SU-DHL-6 (cell line): ENCODE data around the gene RBP7.
"Not testable (repeated sequence)": the region's sequence is repeated elsewhere in the genome, so short reads cannot be mapped to it uniquely, and the experiment has no call there.

ENCODE experiments used
- H2AFZ ChIP-seq: fragments of 200-600 bp; sonication (generic); 2 replicates; pipeline ENCODE4 v1.6.1; 2014; ENCODE audit warnings: low read depth, mild to moderate bottlenecking, moderate library complexity, mixed read lengths, antibody characterized with exemption, low read length; ENCODE audit not compliant: severe bottlenecking
- H3F3A ChIP-seq: fragments of 200-600 bp; shearing (Covaris generic); 2 replicates; pipeline ENCODE4 v1.6.0; 2016; ENCODE audit warnings: antibody characterized with exemption, mild to moderate bottlenecking; ENCODE audit not compliant: insufficient read depth
- H3K27ac ChIP-seq: fragments of 200-600 bp; sonication (generic); 2 replicates; pipeline ENCODE4 v1.5.1; 2016; ENCODE audit warnings: low read depth, mild to moderate bottlenecking, low read length, moderate library complexity, mixed read lengths
- H3K27me3 ChIP-seq: fragments of 200-600 bp; sonication (generic), shearing (Covaris generic); 2 replicates; pipeline ENCODE4 v1.6.0; 2014; ENCODE audit warnings: mild to moderate bottlenecking, low read length
- H3K36me3 ChIP-seq: fragments of 200-600 bp; sonication (generic); 2 replicates; pipeline ENCODE4 v1.6.1; 2014; ENCODE audit warnings: mild to moderate bottlenecking, low read length, mixed read lengths
- H3K4me2 ChIP-seq: fragments of 300-600, 200-600 bp; shearing (Covaris generic), sonication (generic); 2 replicates; pipeline ENCODE4 v1.6.0; 2014; ENCODE audit warnings: low read length, low read depth, mild to moderate bottlenecking; ENCODE audit not compliant: poor library complexity, severe bottlenecking
- H3K4me3 ChIP-seq: fragments of 200-600 bp; sonication (generic); 2 replicates; pipeline ENCODE4 v1.5.1; 2014; ENCODE audit warnings: antibody characterized with exemption, low read length, mild to moderate bottlenecking, mixed read lengths; ENCODE audit not compliant: insufficient read depth, poor library complexity, severe bottlenecking
- H3K79me2 ChIP-seq: fragments of 200-600 bp; sonication (generic); 2 replicates; pipeline ENCODE4 v1.6.1; 2014; ENCODE audit warnings: mild to moderate bottlenecking, low read length, moderate library complexity; ENCODE audit not compliant: insufficient read depth
- H3K9ac ChIP-seq: fragments of 200-600 bp; sonication (generic); 2 replicates; pipeline ENCODE4 v1.7.0; 2014; ENCODE audit warnings: mild to moderate bottlenecking, low read length
- H3K9me2 ChIP-seq: fragments of 200-600 bp; sonication (generic); replicated peaks from 2 replicates; pipeline ENCODE4 v1.6.1; 2014; ENCODE audit warnings: low read length; ENCODE audit not compliant: insufficient read depth
- H3K9me3 ChIP-seq: fragments of 200-600 bp; sonication (generic); 2 replicates; pipeline ENCODE4 v1.6.1; 2014; ENCODE audit warnings: low read length, mixed read lengths; ENCODE audit not compliant: insufficient read depth
- H4K20me1 ChIP-seq: fragments of 200-600 bp; sonication (generic); 2 replicates; pipeline ENCODE4 v1.6.1; 2014; ENCODE audit warnings: low read depth, mild to moderate bottlenecking, antibody characterized with exemption, low read length, moderate library complexity, mixed read lengths
- CTCF ChIP-seq: fragments of 200-600 bp; sonication (generic); IDR thresholded peaks from one replicate; pipeline ENCODE4 v1.5.1; 2017; ENCODE audit warnings: antibody characterized with exemption, mild to moderate bottlenecking, low read length, moderate library complexity; ENCODE audit not compliant: insufficient read depth, poor library complexity, severe bottlenecking
- EZH2phosphoT487 ChIP-seq: fragments of 200-600 bp; sonication (generic), shearing (Covaris generic); conservative IDR thresholded peaks from 2 replicates; pipeline ENCODE4 v1.6.1; 2018; ENCODE audit warnings: mild to moderate bottlenecking, antibody characterized with exemption, low read length, moderate library complexity, mixed read lengths

Gene RBP7

GRCh38 chr1:10022656-10023055 lies 25.6 kb downstream of the RBP7 start:
- H3F3A ChIP-seq: no peaks in the 10 kb centered on the region
- no peak overlapping the region for H3K9ac ChIP-seq
- H3K4me2 ChIP-seq: no peak overlapping the region
- no peaks in the 10 kb centered on the region for H3K79me2 ChIP-seq
- H3K9me2 ChIP-seq: no peaks in the 10 kb centered on the region
- no peaks in the 10 kb centered on the region for H3K9me3 ChIP-seq
- TF ChIP-seq EZH2phosphoT487 (no peak), CTCF (no peak)
- H4K20me1 ChIP-seq: no peaks in the 10 kb centered on the region
- H2AFZ ChIP-seq: no peak overlapping the region
- H3K27ac ChIP-seq: no peak overlapping the region
- no peak overlapping the region for H3K4me3 ChIP-seq
- no peaks in the 10 kb centered on the region for H3K27me3 ChIP-seq
- no peaks in the 10 kb centered on the region for H3K36me3 ChIP-seq

- Histone ChIP-seq H2AFZ (no peak overlapping the region), H3K9me3 (no peaks in the 10 kb centered on the region), H3K4me2 (no peak overlapping the region), H3K79me2 (no peaks in the 10 kb centered on the region), H3K9ac (no peak overlapping the region), H3K27ac (no peak overlapping the region), H3K36me3 (no peaks in the 10 kb centered on the region), H3K4me3 (no peak overlapping the region), H3F3A (no peaks in the 10 kb centered on the region), H3K9me2 (no peaks in the 10 kb centered on the region), H3K27me3 (no peaks in the 10 kb centered on the region), H4K20me1 (no peaks in the 10 kb centered on the region)
- no peak for TF ChIP-seq CTCF
- no peak for TF ChIP-seq EZH2phosphoT487
Measured at GRCh38 chr1:10025354-10025753, 28.3 kb downstream of the RBP7 start.

- H3K4me2 ChIP-seq: no peak overlapping the region
Measured at GRCh38 chr1:10027027-10027426, 30.0 kb downstream of the RBP7 start.

GRCh38 chr1:10028956-10029500 lies 32.0 kb downstream of the RBP7 start:
- not testable (repeated sequence) for H3F3A ChIP-seq, H2AFZ ChIP-seq, H3K9me3 ChIP-seq, H3K4me2 ChIP-seq, H3K27ac ChIP-seq, H3K9ac ChIP-seq, H3K27me3 ChIP-seq, H3K36me3 ChIP-seq, H3K9me2 ChIP-seq, H4K20me1 ChIP-seq, H3K4me3 ChIP-seq
- H3K79me2 ChIP-seq: peaks cover 11% of the 10 kb centered on the region

More at GRCh38 chr1:10027027-10027426, 30.0 kb downstream of the RBP7 start:
- Histone ChIP-seq H3K9me2 (no peaks in the 10 kb centered on the region), H3K9ac (no peak overlapping the region), H3F3A (no peaks in the 10 kb centered on the region), H3K36me3 (no peaks in the 10 kb centered on the region), H4K20me1 (no peaks in the 10 kb centered on the region), H3K27ac (no peak overlapping the region), H3K27me3 (no peaks in the 10 kb centered on the region), H3K4me3 (no peak overlapping the region), H3K9me3 (no peaks in the 10 kb centered on the region), H3K79me2 (no peaks in the 10 kb centered on the region), H2AFZ (no peak overlapping the region)
- no peak for TF ChIP-seq EZH2phosphoT487
- TF ChIP-seq CTCF: no peak
